Measurements from ENCODE around the gene TMCO1.
A peak's percentile ranks its signal among the peaks of the same experiment; 100 is the strongest.
"Not testable (repeated sequence)": the region's sequence is repeated elsewhere in the genome, so short reads cannot be mapped to it uniquely, and the experiment has no call there.

The TMCO1 gene, protein sequence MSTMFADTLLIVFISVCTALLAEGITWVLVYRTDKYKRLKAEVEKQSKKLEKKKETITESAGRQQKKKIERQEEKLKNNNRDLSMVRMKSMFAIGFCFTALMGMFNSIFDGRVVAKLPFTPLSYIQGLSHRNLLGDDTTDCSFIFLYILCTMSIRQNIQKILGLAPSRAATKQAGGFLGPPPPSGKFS

DNA sequence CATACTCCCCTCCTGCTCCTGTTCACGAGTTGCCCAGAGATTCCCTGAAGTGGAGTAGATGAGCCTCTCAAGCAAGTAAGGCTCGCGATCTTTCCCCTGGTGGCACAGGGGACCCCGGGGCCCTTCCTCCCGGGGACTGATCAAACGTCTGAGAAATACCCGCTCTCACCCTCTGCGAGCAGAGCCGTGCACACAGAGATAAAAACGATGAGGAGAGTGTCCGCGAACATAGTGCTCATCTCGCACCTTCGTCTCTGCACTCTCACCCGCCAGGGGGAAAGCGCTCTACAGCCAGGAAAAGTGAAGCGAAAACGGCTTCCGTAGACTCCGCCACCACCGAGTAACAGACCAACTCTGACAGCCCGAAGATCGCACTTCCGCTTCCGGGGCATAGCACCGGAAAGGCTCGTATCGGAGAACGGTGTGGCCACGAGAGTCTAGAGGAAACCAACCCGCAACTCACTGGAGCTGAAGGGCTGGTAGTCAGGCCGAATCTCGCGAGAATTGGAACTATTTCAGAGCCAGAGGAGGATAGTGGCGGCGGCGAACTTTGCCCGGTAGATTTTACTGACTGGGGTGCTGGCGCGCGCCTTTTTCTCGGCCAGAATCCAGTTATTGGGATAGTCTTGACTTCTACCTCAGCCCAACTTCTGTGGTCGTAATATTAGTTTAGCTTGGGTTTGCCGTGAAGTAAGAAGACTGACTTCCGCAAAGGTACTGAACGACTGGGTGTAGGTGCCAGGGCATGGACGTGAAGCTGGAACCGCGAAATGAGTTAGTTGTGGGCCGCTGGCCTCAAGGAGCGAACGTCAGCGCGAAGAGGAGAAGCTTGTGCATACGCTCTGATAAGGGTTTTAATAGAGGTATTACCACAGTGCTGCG lies at the start of gene TMCO1:
TMCO1 (minus strand) TSS at position 356 of the 882 bp plus-strand sequence; CDS start at position 239, 117 bp downstream.
- DNase-seq, result peak; percentile 96 to 98

DNA sequence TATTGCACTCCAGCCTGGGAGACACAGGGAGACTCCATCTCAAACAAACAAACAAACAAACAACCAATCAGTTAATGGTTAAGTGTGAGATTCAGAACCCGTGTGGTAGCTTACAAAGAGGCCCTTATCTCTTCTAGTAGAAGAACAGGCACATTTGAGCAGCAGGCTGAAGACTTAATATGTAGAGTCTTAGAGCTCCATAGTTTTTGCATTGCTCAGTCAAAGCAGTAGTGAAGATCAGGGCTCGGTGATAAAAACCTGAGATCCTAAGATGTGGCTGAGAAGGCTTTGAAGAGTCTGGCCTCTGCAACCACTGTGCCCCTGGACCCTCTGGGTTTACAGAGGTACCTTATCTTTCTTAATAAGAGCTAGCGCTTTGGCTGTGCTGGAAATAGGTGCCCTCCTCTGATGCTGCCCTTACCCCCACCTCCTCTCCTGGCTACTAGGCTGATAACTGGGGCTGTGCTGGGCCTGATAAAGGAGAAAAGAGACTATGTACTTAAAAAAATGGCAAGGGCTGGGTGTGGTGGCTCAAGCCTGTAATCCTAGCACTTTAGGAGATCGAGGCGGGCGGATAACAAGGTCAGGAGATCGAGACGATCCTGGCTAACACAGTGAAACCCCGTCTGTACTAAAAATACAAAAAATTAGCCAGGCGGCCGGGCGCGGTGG lies 48.3 kb upstream of the TMCO1 start:
- no peak for DNase-seq

DNA sequence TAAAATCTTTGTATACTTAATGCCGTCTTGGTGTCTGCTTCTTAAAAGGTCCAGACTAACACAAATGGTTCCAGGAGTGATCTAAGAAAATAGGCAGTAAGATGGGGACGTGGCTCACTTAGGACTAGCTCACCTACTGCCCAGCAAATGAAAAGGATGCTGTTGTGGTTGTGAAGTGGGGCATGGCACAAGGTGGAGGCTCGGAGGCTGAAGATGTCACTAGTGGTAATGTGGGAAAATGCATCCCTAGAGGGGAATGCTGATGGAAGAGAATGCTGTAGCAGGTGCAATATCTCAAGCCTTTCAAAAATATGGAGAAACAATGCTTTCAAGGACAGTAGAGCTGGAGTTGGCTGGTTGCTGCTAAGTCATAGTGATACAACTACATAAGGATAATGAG lies 47.5 kb upstream of the TMCO1 start:
- DNase-seq, result no peak

DNA sequence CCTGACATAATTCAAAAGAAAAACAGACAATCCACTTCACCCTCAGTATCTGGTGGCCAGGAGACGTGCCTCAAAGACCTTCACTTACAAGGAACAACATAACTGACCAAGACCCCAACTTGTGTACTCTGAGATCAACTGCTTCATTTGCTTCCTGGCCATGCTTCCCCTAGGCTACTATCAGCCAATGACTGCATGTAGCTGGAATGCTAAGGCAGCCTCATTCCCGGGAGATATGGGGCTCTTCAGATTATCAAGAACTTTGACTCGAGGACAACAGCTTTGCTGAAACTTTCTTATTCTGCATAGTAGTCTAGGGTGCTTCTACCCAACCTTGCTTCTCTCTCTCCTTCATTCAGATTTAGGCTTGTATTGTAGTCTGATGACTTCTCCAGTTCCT lies 47.1 kb upstream of the TMCO1 start:
- no peak for DNase-seq

DNA sequence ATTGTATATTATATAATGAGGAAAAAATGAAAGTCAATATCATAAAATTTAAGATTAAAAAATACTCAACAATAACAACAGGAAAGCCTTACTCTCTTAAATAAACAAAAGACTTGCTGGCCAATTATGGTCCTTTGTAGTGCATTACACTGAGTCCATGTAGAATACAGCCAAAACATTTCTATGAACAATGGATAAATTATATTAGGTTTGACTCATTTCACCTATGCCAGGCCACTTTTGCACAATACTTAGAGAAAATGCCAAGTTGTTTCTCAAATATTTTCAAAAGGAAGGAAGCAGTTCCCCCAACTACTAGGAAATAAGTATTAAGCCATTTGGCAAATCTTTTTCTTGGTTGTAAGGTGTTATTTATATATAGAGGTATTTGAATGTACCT lies 38.9 kb upstream of the TMCO1 start:
- DNase-seq, result no peak

DNA sequence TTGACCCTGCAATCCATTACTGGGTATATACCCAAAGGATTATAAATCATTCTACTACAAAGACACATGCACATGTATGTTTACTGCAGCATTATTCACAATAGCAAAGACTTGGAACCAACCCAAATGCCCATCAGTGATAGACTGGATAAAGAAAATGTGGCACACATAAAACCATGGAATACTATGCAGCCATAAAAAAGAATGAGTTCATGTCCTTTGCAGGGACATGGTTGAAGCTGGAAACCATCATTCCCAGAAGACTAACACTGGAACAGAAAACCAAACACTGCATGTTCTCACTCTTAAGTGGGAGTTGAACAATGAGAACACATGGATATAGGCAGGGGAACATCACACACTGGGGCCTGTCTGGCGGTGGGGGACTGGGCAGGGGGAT lies 35.8 kb upstream of the TMCO1 start:
- DNase-seq, result not testable (repeated sequence)

DNA sequence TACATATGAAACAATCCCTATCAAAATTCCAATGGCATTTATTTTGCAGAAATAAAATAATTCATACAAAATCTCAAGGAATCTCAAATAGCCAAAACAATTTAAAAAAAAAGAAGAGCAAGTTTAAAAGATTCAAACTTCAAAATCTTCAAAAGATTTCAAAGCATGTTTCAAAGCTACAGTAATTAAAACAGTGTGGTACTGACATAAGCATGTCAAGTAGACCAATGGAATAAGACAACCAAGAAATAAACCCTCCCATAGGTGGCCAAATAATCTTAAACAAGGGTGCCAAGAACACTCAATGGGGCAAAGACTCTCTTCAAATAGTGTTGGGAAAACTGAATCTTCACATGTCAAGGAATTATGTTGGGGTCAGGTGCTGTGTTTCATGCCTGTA lies 30.7 kb upstream of the TMCO1 start:
- no peak for DNase-seq

DNA sequence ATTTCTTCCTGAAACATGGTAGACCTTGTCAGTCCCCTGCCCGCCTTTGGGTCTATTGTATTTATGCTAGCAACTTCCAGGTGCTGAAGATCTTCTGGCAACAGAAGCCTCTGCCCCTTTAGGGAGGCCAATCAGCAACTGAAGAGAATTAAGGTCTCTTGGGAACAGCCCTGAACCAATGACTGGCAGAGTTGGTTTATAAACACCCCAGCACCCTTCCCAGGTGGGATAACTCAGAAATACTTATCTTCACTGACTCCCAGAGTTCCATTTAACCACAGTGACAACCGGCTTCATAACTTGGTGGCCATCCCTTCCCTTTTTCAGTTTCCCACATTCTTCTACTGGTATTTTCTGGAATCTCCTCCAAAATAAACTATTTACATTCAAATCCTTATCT lies 27.2 kb upstream of the TMCO1 start:
- DNase-seq, result no peak

DNA sequence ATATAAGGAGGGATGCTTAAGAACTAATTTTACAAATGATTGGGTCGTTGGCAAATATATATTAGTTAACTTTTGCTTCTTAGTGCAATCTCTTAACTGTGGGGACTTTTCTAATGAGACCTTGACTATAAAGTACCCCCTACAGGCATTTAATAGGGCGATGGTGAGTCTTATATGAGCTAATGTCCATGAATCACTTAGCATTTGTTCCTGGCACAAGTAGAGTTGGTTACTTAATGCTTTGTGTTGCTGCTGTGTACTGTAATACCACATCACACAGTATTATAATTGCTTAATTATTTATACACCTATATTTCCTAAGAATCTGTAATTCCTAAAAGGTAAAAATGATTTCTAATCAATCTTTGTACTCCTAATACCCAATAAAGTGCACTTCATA lies 25.3 kb upstream of the TMCO1 start:
- DNase-seq, result no peak

DNA sequence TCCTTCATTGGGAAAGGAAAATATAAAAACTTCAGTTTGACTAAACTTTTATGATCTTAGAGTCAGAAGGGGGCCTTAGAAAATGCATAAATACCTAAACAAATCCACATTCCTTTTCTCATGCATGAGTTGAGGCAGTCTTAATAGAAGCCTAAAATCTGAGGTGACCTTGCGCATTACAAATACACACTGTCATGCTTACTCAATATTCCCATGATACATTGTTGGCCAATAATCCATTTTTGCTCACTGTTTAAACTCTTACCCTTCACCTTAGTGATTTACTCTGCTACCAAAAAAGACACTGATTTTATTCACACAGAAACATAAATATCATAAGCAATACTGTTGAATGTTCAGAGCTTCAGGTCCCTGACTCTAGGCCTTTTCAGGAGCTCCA lies 19.1 kb upstream of the TMCO1 start:
- DNase-seq, result no peak

DNA sequence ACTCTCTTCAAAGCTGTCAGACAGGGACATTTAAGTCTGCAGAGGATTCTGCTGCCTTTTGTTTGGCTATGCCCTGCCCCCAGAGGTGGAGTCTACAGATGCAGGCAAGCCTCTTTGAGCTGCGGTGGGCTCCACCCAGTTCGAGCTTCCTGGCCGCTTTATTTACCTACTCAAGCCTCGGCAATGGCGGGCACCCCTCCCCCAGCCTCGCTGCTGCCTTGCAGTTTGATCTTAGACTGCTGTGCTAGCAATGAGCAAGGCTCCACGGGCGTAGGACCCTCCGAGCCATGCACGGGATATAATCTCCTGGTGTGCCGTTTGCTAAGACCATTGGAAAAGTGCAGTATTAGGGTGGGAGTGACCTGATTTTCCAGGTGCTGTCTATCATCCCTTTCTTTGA lies 14.9 kb upstream of the TMCO1 start:
- DNase-seq, result not testable (repeated sequence)

DNA sequence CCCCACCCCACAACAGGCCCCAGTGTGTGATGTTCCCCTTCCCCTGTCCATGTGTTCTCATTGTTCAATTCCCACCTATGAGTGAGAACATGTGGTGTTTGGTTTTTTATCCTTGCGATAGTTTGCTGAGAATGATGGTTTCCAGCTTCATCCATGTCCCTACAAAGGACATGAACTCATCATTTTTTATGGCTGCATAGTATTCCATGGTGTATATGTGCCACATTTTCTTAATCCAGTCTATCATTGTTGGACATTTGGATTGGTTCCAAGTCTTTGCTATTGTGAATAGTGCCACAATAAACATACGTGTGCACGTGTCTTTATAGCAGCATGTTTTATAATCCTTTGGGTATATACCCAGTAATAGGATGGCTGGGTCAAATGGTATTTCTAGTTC lies 9.5 kb upstream of the TMCO1 start:
- not testable (repeated sequence) for DNase-seq

DNA sequence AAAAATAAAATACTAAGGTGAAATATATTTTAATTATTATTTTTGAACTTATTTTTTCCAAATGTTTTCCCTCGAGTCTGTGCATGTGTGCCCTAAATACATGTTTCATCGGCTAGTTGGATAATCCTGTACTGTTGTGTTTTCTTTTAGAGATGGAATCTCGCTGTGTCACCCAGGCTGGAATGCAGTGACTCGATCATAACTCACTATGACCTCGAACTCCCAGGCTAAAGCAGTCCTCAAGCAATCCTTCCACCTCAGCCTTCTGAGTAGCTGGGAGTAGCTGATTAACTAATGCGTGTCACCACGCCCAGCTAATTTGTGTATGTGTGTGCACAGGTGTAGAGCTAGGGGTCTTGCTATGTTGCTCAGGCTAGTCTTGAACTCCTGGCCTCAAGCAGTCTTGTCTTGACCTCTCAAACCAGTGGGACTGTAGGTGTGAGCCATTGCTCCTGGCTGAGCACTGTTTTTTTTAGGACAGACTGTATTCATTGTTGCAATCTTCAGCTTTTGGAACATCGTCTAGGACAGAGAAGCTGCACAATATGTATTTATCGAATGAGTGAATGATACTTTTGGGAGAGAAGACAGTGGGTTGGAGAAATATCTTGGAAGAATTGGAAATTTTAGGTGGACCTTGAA lies 4.8 kb upstream of the TMCO1 start:
- no peak for DNase-seq

DNA sequence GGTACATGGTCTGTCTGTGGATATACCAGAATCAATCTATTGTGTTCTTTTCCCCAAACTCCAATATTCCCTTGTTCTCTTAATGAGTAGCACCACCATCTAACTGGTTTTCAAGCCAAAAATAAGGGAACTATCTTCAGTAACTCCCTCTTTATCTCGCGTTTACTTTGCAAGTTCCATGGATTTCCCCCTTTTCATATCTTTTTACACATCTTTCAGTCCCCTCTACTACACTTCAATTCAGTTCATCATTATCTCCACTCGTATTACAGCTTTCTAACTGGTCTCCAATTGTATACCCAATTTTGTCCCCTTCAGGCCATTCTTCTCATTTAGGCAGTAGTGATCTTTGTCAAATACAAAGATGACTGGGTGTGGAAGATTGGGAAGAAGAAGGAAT lies 4.1 kb upstream of the TMCO1 start:
- DNase-seq, result no peak

DNA sequence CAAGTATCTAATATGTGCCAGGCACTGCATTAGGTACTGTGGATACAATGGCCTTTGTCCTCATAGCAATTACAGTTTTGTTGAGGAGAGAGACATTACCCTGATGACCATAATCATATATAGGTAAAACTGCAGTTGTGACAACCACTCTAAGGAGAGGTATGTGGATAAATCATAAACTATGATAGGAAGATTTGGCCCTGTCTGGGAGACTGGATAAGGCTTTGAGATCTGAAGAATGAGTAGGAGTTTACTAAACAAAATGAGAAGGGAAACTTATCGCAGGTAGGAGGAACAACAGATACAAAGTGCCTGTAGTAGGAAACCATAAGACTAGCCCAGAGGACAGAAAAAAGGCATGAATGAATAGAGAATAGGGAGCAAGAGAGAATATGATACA lies 4.4 kb downstream of the TMCO1 start:
- no peak for DNase-seq

DNA sequence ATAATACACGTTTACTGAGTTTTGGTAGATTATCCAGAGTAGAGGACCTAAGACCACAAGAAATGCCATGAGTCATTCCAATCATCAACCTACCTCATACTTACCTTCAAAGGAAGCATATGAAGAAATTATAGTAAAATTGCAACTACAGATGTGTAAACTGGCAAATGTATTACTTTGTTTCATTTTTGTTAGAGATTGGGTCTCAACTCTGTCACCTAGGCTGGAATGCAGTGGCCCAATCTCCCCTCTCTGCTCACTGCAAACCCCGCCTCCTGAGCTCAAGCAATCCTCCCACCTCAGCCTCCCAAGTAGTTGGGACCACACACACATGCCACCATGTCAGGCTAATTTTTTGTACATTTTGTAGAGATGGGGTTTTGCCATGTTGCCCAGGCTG lies 5.2 kb downstream of the TMCO1 start:
- DNase-seq, result no peak

DNA sequence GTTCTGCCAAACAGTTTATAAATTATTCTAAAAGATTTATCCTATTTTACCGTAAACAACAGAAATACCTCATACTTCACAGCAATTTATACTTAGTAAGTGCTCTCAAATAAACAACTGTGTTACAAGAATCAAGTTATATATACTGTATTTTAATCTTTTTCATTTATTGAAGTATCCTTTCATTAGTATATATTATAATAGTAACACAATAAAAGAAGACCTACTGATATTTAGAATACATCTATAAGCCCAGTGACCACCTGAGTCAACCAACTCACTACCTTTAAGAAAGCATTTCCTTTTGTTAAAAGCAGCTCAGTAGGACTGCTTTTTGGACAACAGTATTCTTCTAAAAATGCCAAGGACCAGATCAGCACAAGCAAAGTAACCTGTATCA lies 5.9 kb downstream of the TMCO1 start:
- no peak for DNase-seq

DNA sequence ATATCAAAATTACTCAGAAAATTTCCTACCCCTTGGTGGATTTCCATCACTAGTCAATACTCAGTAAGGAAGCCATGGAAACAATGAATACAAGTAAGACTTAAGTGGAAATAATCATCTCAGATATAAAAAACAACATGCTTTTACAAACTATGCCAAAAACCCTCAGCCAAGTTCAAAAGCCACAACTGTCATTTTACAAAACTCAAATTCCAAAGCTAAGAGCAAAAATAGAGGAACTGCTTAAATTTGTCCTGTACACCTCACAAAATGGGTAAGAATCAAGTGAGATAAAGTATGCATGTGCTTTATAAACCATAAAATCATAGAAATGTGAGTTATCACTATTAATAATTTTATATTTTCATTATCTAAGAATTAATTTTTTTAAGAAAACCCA lies 9.6 kb downstream of the TMCO1 start:
- no peak for DNase-seq

DNA sequence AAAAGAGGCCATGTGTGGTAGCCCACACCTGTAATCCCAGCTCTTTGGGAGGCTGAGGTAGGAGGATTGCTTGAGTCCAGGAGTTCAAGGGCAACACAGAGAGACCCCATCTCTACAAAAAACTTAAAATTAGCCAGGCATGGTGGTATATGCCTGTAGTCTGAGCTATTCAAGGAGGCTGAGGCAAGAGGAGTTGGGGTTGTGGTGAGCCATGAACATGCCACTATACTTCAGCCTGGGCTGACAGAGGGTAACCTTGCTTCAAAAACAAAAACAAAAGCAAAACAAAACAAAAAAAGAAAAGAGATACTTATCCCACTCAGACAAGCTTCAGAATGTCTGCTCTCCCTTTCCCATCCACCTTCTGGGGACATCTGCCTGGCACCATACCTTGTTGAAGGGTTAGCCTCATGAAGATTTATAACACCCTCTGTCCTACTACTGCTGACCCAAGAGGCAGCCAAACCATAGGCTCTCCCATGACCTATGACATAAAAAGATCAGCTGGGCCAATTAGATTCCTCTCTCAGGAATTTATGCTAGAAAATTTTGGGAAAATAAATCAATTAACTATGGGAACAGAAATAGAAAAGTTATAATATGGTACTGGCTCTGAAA lies 13.2 kb downstream of the TMCO1 start:
- DNase-seq, result no peak

DNA sequence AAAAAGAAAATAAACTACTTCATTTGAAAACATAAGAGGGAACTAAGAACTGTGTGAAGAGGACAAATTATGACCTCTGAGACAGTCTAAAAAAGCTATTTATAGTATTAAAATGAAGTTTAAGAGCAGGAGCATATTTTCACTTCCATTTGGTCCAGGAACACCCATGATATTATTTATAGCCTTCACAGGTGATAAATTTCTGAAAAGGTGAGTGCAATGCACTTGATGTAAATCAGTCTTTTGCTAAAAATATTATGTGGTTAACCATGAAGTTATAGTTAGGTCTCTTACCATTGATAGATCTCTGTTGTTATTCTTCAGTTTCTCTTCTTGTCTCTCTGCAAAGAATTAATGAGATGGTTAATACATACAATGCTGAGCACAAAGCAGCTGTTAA lies 14.7 kb downstream of the TMCO1 start:
- DNase-seq, result no peak

DNA sequence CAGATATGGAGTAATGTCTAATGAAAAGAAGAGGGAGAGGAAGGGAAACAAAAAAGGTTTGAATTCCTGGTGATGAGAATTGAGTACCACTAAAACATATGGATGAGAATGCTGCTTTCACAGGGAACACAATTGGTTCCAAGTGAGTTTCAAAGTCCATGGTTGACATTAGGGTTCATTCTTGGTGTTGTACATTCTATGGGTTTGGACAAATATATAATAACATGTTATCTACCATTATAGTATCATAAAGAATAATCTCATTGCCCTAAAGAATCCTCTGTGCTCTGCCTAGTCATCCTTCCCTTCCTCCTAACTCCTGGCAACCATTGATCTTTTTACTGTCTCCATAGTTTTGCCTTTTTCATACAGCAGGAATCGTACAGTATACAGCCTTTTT lies 20.1 kb downstream of the TMCO1 start:
- DNase-seq, result no peak

DNA sequence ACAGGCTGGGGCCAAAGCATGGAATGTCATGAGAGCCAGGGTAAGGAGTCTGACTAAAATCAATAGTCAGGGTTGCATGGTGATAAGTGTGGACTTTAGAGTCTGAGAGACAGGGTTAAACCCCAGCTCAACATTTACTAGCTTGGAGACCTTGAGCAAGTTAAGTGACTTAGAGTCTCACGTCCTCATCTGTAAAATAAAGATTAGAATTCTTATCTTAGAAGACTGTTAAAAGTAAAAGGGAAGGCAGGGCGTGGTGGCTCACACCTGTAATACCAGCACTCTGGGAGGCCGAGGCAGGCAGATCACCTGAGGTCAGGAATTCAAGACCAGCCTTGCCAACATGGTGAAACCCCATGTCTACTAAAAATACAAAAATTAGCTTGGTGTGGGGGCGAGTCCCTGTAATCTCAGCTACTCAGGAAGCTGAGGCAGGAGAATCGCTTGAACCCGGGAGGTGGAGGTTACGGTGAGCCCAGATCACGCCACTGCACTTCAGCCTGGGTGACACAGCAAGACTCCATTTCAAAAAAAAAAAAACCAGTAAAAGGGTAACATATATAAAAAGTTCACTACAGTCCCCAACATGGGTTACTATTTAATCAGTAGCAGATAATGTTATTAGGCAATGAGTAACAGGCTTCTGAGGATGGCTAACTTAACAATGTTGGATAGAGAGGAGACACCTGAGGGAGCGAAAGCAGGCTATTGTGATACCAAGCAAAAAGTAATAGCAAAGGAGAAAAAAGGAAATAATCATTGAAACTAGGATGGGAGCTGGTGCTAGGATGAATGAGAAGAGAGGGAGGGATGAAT lies 20.8 kb downstream of the TMCO1 start:
- no peak for DNase-seq

Measured in AML-193 (cell line).